Measurements from ENCODE around the gene YIPF3.

DNA sequence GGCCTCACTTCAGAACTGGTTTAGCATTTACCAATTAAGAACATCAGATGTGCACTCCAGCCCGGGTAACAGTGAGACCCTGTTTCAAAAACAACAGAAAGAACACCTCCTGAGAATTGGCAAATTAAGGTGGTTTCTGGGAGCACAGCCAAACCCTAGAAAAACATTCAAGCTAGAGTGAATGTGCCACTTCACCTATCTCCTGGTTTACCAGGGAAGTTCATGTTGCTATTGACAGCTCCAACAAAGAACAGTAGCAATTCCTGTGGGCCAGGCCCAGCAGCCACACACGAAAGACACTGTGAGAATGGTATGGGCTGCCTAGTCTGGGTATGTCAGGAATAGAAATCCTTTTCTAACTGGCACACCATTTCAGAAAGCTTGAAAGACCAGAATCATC lies 5.1 kb upstream of the YIPF3 start:
- TF ChIP-seq, protein P1, sequence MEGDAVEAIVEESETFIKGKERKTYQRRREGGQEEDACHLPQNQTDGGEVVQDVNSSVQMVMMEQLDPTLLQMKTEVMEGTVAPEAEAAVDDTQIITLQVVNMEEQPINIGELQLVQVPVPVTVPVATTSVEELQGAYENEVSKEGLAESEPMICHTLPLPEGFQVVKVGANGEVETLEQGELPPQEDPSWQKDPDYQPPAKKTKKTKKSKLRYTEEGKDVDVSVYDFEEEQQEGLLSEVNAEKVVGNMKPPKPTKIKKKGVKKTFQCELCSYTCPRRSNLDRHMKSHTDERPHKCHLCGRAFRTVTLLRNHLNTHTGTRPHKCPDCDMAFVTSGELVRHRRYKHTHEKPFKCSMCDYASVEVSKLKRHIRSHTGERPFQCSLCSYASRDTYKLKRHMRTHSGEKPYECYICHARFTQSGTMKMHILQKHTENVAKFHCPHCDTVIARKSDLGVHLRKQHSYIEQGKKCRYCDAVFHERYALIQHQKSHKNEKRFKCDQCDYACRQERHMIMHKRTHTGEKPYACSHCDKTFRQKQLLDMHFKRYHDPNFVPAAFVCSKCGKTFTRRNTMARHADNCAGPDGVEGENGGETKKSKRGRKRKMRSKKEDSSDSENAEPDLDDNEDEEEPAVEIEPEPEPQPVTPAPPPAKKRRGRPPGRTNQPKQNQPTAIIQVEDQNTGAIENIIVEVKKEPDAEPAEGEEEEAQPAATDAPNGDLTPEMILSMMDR (IDR thresholded peaks at IDR 0.05 in 2 of 3, conservative IDR thresholded peaks at IDR 0.05 in 1 of 3; ENCODE audit: control insufficient read depth in 2 of 3, extremely low read depth in 1 of 3, insufficient read depth in 1 of 3, low read depth in 3 of 3, low read length in 3 of 3): no peak
- TF ChIP-seq ETV6 (conservative IDR thresholded peaks at IDR 0.05 in 1 of 2, IDR thresholded peaks at IDR 0.05 in 1 of 2; ENCODE audit: borderline replicate concordance in 1 of 2, low read depth in 1 of 2): no peak
- TF ChIP-seq LARP7 (IDR thresholded peaks at IDR 0.05): no peak

Measured in GM12878 (cell line).